Neural cell (in vitro differentiated cells): ENCODE data around the gene SAMMSON. TPM values are rescaled to one million over a fixed set of nuclear protein-coding genes. Genes with fewer than 3 reads are reported as not detected.

Experiments used
- H2AFZ ChIP-seq: fragments of 200-600, 300-800 bp; sonication (generic), shearing (Covaris generic); 2 replicates; pipeline ENCODE4 v1.6.0; 2014; ENCODE audit warnings: low read depth, mild to moderate bottlenecking, antibody characterized with exemption, low read length, moderate library complexity
- H3F3A ChIP-seq: fragments of 200-600 bp; shearing (Covaris generic); 2 replicates; pipeline ENCODE4 v1.6.1; 2016; ENCODE audit warnings: mild to moderate bottlenecking, moderate library complexity, mixed read lengths, antibody characterized with exemption, low read length; ENCODE audit not compliant: insufficient read depth, poor library complexity, severe bottlenecking
- H3K27ac ChIP-seq: fragments of 200-600, 300-800 bp; sonication (generic), shearing (Covaris generic); 2 replicates; pipeline ENCODE4 v1.5.1; 2014; ENCODE audit warnings: mild to moderate bottlenecking, low read length, moderate library complexity
- H3K27me3 ChIP-seq: fragments of 300-800, 200-600 bp; sonication (generic), shearing (Covaris generic); 2 replicates; pipeline ENCODE4 v1.6.0; 2014; ENCODE audit warnings: mild to moderate bottlenecking, low read depth, low read length, moderate library complexity; ENCODE audit not compliant: insufficient read depth
- H3K36me3 ChIP-seq: fragments of 300-800, 200-600 bp; sonication (generic), shearing (Covaris generic); 2 replicates; pipeline ENCODE4 v1.5.1; 2014; ENCODE audit warnings: mild to moderate bottlenecking, antibody characterized with exemption, low read length, moderate library complexity; ENCODE audit not compliant: insufficient read depth
- H3K4me2 ChIP-seq: fragments of 300-800, 200-600 bp; sonication (generic), shearing (Covaris generic); 2 replicates; pipeline ENCODE4 v1.6.0; 2014; ENCODE audit warnings: mild to moderate bottlenecking, low read length
- H3K4me3 ChIP-seq: fragments of 300-800, 200-600 bp; sonication (generic), shearing (Covaris generic); 2 replicates; pipeline ENCODE4 v1.5.1; 2014; ENCODE audit warnings: mild to moderate bottlenecking, low read length, moderate library complexity
- H3K79me2 ChIP-seq: fragments of 200-600 bp; shearing (Covaris generic); replicated peaks from 2 replicates; pipeline ENCODE4 v1.6.0; 2014; ENCODE audit warnings: mild to moderate bottlenecking, low read length, moderate library complexity; ENCODE audit not compliant: insufficient read depth
- H3K9ac ChIP-seq: fragments of 300-800, 200-600 bp; sonication (generic), shearing (Covaris generic); 2 replicates; pipeline ENCODE4 v1.6.1; 2016; ENCODE audit warnings: mild to moderate bottlenecking, low read length, mixed read lengths
- H3K9me2 ChIP-seq: fragments of 200-600 bp; shearing (Covaris generic); 2 replicates; pipeline ENCODE4 v1.6.1; 2016; ENCODE audit warnings: mild to moderate bottlenecking, low read length, mixed read lengths; ENCODE audit not compliant: insufficient read depth
- H3K9me3 ChIP-seq: fragments of 200-600, 300-800 bp; sonication (generic), shearing (Covaris generic); 2 replicates; pipeline ENCODE4 v1.6.1; 2016; ENCODE audit warnings: mild to moderate bottlenecking, mixed run types, low read length, moderate library complexity, mixed read lengths
- H4K20me1 ChIP-seq: fragments of 200-600 bp; shearing (Covaris generic); 2 replicates; pipeline ENCODE4 v1.6.1; 2016; ENCODE audit warnings: mild to moderate bottlenecking, mixed run types; ENCODE audit not compliant: insufficient read depth
- EP300 ChIP-seq: fragments of 450-650 bp; conservative IDR thresholded peaks from 2 replicates; pipeline ENCODE4 v1.6.1; 2014; ENCODE audit warnings: antibody characterized with exemption, mild to moderate bottlenecking, moderate library complexity; ENCODE audit not compliant: poor library complexity, severe bottlenecking
- EZH2 ChIP-seq: fragments of 200-600, 300-800 bp; shearing (Covaris generic), sonication (generic); IDR thresholded peaks from 2 replicates; pipeline ENCODE4 v1.6.1; 2014; ENCODE audit warnings: antibody characterized with exemption, low read length, borderline replicate concordance, mild to moderate bottlenecking; ENCODE audit not compliant: insufficient read depth, poor library complexity, severe bottlenecking
- MXI1 ChIP-seq: fragments of 450-650 bp; conservative IDR thresholded peaks from 2 replicates; pipeline ENCODE4 v1.6.1; 2014; ENCODE audit warnings: antibody characterized with exemption, mild to moderate bottlenecking; ENCODE audit not compliant: poor library complexity, severe bottlenecking
- POLR2AphosphoS5 ChIP-seq: IDR thresholded peaks from 2 replicates; pipeline ENCODE4 v1.6.1; 2012
- RAD21 ChIP-seq: fragments of 450-650 bp; conservative IDR thresholded peaks from 2 replicates; pipeline ENCODE4 v1.6.1; 2014; ENCODE audit warnings: antibody characterized with exemption, mild to moderate bottlenecking, moderate library complexity
- SMC3 ChIP-seq: fragments of 450-650 bp; conservative IDR thresholded peaks from 2 replicates; pipeline ENCODE4 v1.6.1; 2014; ENCODE audit warnings: antibody characterized with exemption, mild to moderate bottlenecking, moderate library complexity; ENCODE audit not compliant: poor library complexity
- TAF1 ChIP-seq: IDR thresholded peaks from 2 replicates; pipeline ENCODE4 v1.6.1; 2012; ENCODE audit warnings: low read depth
- polyA plus RNA-seq: library from polyadenylated mRNA; depleted of rRNA; stranded (reverse); fragments of >200 nt; gene quantifications from 2 replicates; pipeline ENCODE4 v1.2.3, GENCODE V29; 2014
- TF ChIP-seq, protein P1 (sequence below): IDR thresholded peaks from 2 replicates; pipeline ENCODE4 v1.6.1; 2012; ENCODE audit warnings: borderline replicate concordance
- TF ChIP-seq, protein P2 (sequence below): fragments of 450-650 bp; IDR thresholded peaks from 2 replicates; pipeline ENCODE4 v1.5.1; 2014; ENCODE audit warnings: antibody characterized with exemption, mild to moderate bottlenecking, moderate library complexity; ENCODE audit not compliant: poor library complexity, severe bottlenecking

Gene SAMMSON
- polyA plus RNA-seq, 1 donor from 2014 or later: not detected

DNA sequence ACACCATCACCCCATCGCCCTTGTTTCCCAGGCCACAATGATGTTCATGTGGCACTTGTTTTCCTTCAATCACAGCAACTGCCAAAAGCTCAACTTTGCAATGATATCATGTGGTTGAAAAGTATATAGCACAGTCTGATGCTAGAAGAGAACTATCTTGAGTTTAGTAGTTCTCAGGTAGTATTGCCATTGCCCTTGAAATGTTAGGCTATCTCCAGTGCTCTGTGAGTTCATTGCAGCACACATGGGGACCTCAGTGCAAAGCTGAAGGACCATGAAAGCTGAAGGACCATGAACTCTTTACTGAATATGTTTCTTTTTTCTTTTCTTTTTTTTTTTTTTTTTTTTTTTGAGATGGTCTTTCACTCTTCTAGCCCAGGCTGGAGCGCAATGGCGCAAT, 35.9 kb upstream of the SAMMSON start:
- TF ChIP-seq POLR2AphosphoS5 (no peak), SMC3 (no peak)
- TF ChIP-seq, protein P1, sequence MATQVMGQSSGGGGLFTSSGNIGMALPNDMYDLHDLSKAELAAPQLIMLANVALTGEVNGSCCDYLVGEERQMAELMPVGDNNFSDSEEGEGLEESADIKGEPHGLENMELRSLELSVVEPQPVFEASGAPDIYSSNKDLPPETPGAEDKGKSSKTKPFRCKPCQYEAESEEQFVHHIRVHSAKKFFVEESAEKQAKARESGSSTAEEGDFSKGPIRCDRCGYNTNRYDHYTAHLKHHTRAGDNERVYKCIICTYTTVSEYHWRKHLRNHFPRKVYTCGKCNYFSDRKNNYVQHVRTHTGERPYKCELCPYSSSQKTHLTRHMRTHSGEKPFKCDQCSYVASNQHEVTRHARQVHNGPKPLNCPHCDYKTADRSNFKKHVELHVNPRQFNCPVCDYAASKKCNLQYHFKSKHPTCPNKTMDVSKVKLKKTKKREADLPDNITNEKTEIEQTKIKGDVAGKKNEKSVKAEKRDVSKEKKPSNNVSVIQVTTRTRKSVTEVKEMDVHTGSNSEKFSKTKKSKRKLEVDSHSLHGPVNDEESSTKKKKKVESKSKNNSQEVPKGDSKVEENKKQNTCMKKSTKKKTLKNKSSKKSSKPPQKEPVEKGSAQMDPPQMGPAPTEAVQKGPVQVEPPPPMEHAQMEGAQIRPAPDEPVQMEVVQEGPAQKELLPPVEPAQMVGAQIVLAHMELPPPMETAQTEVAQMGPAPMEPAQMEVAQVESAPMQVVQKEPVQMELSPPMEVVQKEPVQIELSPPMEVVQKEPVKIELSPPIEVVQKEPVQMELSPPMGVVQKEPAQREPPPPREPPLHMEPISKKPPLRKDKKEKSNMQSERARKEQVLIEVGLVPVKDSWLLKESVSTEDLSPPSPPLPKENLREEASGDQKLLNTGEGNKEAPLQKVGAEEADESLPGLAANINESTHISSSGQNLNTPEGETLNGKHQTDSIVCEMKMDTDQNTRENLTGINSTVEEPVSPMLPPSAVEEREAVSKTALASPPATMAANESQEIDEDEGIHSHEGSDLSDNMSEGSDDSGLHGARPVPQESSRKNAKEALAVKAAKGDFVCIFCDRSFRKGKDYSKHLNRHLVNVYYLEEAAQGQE: no peak
- Histone ChIP-seq H3K27ac (no peak overlapping the region), H3K79me2 (no peaks in the 10 kb centered on the region), H4K20me1 (no peaks in the 10 kb centered on the region), H3K36me3 (no peaks in the 10 kb centered on the region), H3K27me3 (no peaks in the 10 kb centered on the region), H3K4me3 (no peak overlapping the region), H3K9ac (no peak overlapping the region), H2AFZ (no peak overlapping the region), H3F3A (no peaks in the 10 kb centered on the region), H3K9me3 (no peaks in the 10 kb centered on the region), H3K4me2 (no peak overlapping the region), H3K9me2 (no peaks in the 10 kb centered on the region)

DNA sequence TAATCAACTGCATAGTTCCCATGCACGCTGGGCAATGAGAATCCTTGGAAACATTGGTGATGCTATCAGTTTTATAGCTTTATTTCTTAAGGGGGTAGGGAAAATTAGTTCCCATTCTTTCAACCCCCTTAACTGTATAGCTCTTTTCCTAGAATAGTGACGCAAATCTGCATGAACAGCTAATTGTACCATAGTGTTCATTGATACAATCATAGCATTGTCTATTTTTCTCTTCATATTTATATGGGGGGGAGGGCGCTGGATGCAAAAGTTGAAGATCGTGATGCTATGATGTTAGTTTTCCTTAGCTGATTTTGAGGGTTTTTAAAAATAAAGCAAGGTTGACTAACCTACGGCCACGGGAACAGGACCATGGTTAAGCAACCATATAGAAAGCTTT, 32.4 kb upstream of the SAMMSON start:
- no peaks in the 10 kb centered on the region for H3K9me3 ChIP-seq
- H3K4me3 ChIP-seq: no peak overlapping the region
- H3K36me3 ChIP-seq: no peaks in the 10 kb centered on the region
- H3K27me3 ChIP-seq: no peaks in the 10 kb centered on the region
- no peak overlapping the region for H2AFZ ChIP-seq
- no peaks in the 10 kb centered on the region for H3K79me2 ChIP-seq
- no peaks in the 10 kb centered on the region for H3F3A ChIP-seq
- no peaks in the 10 kb centered on the region for H3K9me2 ChIP-seq
- no peak overlapping the region for H3K9ac ChIP-seq
- no peaks in the 10 kb centered on the region for H4K20me1 ChIP-seq
- no peak overlapping the region for H3K27ac ChIP-seq
- TF ChIP-seq RAD21 (no peak), MXI1 (no peak), POLR2AphosphoS5 (no peak), EP300 (no peak), TAF1 (no peak), EZH2 (no peak), SMC3 (no peak)
- TF ChIP-seq, protein P2, sequence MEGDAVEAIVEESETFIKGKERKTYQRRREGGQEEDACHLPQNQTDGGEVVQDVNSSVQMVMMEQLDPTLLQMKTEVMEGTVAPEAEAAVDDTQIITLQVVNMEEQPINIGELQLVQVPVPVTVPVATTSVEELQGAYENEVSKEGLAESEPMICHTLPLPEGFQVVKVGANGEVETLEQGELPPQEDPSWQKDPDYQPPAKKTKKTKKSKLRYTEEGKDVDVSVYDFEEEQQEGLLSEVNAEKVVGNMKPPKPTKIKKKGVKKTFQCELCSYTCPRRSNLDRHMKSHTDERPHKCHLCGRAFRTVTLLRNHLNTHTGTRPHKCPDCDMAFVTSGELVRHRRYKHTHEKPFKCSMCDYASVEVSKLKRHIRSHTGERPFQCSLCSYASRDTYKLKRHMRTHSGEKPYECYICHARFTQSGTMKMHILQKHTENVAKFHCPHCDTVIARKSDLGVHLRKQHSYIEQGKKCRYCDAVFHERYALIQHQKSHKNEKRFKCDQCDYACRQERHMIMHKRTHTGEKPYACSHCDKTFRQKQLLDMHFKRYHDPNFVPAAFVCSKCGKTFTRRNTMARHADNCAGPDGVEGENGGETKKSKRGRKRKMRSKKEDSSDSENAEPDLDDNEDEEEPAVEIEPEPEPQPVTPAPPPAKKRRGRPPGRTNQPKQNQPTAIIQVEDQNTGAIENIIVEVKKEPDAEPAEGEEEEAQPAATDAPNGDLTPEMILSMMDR: no peak
- TF ChIP-seq, protein P1: no peak
- no peak overlapping the region for H3K4me2 ChIP-seq
